ENCODE data around the gene MED17. TPM values are rescaled to one million over a fixed set of nuclear protein-coding genes. Genes with fewer than 3 reads are reported as not detected.

The MED17 gene
- total and polyA plus RNA-seq, 4 donors = 9.2 to 56.8 (median 20.4) TPM

DNA sequence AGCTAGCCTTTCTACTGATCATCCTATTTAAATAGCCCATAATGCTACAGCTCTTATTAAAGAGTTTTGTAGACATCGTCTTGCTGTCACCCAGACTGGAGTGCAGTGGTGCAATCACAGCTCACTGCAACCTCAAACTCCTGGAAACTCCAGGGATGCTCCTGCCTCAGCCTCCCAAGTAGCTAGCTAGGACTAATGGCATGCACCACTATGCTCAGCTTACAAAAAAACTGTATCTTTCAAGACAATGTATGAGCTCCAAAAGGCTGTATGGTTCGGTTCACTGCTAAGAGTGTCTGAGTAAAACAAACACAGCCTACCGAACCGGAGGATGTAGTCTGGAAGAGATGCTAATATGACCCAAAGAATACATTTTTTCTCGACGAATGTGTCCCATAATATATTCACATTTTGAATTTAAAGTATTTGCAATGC lies 45.4 kb upstream of the MED17 start:
- Histone ChIP-seq H3K27ac (ENCODE audit: low read depth in 1 of 2, low read length in 1 of 2) (no peak overlapping the region), H3K36me3 (ENCODE audit: control insufficient read depth in 4 of 4, insufficient read depth in 4 of 4, low read length in 4 of 4) (peaks cover 11 to 58% (median 30%) of the 10 kb centered on the region in 4 donors), H3K9me3 (ENCODE audit: control insufficient read depth in 4 of 4, insufficient read depth in 3 of 4, low read length in 3 of 4) (no peaks in the 10 kb centered on the region), H3K27me3 (ENCODE audit: control insufficient read depth in 3 of 3, insufficient read depth in 3 of 3, low read length in 2 of 3) (no peaks in the 10 kb centered on the region), H3K9ac (ENCODE audit: insufficient read depth in 1 of 2, low read length in 2 of 2) (peak overlapping the region in 1 of 2 donors; percentile 62), H3K4me1 (ENCODE audit: control insufficient read depth in 5 of 5, insufficient read depth in 5 of 5, low read length in 5 of 5) (peaks cover 0 to 19% (median 10%) of the 10 kb centered on the region in 5 donors), H3K4me3 (no peak overlapping the region)
- DNase-seq = no peak
- 55 to 62% methylated on average over 6 of the region's 6 CpGs for WGBS, 2 donors
- ATAC-seq (ENCODE audit: insufficient read depth, low FRiP score) = no peak
- TF ChIP-seq CTCF (IDR thresholded peaks at IDR 0.05; ENCODE audit: control extremely low read depth, extremely low read depth) = no peak

DNA sequence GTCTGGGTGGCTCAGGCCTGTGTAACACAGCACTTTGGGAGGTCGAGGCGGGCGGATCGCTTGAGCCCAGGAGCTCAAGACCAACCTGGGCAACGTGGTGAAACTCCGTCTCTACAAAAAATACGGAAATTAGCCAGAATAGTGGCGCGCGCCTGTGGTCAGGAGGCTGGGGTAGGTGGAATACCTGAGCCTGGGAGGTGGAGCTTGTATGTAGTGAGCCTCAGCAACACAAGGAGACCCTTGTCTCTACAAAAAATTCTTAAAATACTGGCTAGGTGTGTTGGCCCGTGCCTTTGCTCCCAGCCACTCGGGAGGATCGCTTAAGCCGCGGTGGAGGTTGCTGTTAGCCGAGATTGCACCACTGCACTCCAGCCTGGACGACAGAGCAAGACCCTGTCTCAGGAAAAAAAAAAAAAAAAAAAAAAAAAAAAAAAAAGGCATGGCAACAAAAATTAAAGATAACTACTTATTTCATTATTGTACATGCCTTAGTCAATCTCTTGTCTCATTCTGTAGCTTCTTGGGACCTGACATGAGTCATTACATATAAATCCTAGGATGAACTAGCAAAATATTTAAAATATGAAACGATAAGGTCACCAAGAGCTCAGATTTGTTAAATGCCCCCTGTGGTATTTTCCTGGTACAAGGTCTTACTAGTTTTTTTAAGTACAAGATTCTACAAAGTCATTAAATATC lies 43.9 kb upstream of the MED17 start:
- H3K9me3 ChIP-seq (ENCODE audit: control insufficient read depth in 4 of 4, insufficient read depth in 3 of 4, low read length in 3 of 4) = no peaks in the 10 kb centered on the region
- ATAC-seq (ENCODE audit: insufficient read depth, low FRiP score) = no peak
- peak overlapping the region in 1 of 2 donors; percentile 60 for H3K27ac ChIP-seq (ENCODE audit: low read depth in 1 of 2, low read length in 1 of 2)
- TF ChIP-seq CTCF (IDR thresholded peaks at IDR 0.05; ENCODE audit: control extremely low read depth, extremely low read depth) = no peak
- peaks cover 5 to 19% (median 10%) of the 10 kb centered on the region in 5 donors for H3K4me1 ChIP-seq (ENCODE audit: control insufficient read depth in 5 of 5, insufficient read depth in 5 of 5, low read length in 5 of 5)
- peak overlapping the region in 1 of 2 donors; percentile 90 for H3K9ac ChIP-seq (ENCODE audit: insufficient read depth in 1 of 2, low read length in 2 of 2)
- H3K27me3 ChIP-seq (ENCODE audit: control insufficient read depth in 3 of 3, insufficient read depth in 3 of 3, low read length in 2 of 3) = no peaks in the 10 kb centered on the region
- peak overlapping the region; percentile 47 for H3K4me3 ChIP-seq
- 6 to 16% methylated on average over 18 of the region's 18 CpGs for WGBS, 2 donors
- peaks cover 7 to 47% (median 20%) of the 10 kb centered on the region in 4 donors for H3K36me3 ChIP-seq (ENCODE audit: control insufficient read depth in 4 of 4, insufficient read depth in 4 of 4, low read length in 4 of 4)
- peak; percentile 23 to 60 (median 35) for DNase-seq

DNA sequence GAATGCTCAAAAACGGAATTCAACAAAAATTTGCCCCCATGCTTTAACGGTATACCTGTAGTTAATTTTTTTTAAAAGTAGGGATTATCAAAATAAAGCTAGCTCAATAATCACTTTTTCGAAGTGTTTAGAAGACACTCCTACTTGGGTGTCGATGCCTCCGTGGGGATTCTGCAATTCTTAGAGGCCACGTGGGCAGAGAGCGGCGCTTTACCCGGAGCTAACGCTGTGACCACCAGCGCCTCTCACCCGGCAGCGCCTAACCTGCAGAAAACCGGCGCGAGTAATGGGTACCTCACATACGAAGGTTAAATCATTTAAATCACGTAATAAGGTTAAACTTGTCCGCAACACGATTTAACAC lies 43.4 kb upstream of the MED17 start:
- H3K27ac ChIP-seq (ENCODE audit: low read depth in 1 of 2, low read length in 1 of 2) = peak overlapping the region; percentile 92 to 97
- H3K36me3 ChIP-seq (ENCODE audit: control insufficient read depth in 4 of 4, insufficient read depth in 4 of 4, low read length in 4 of 4) = peaks cover 4 to 41% (median 20%) of the 10 kb centered on the region in 4 donors
- 0% methylated on average over 20 of the region's 20 CpGs for WGBS, 2 donors
- DNase-seq (peak; percentile 65 to 69 (median 65)), ATAC-seq (ENCODE audit: insufficient read depth, low FRiP score) (peak; percentile 37)
- H3K4me1 ChIP-seq (ENCODE audit: control insufficient read depth in 5 of 5, insufficient read depth in 5 of 5, low read length in 5 of 5) = peaks cover 5 to 19% (median 10%) of the 10 kb centered on the region in 5 donors
- H3K27me3 ChIP-seq (ENCODE audit: control insufficient read depth in 3 of 3, insufficient read depth in 3 of 3, low read length in 2 of 3) = no peaks in the 10 kb centered on the region
- no peak for TF ChIP-seq CTCF (IDR thresholded peaks at IDR 0.05; ENCODE audit: control extremely low read depth, extremely low read depth)
- peak overlapping the region; percentile 90 to 92 for H3K9ac ChIP-seq (ENCODE audit: insufficient read depth in 1 of 2, low read length in 2 of 2)
- H3K9me3 ChIP-seq (ENCODE audit: control insufficient read depth in 4 of 4, insufficient read depth in 3 of 4, low read length in 3 of 4) = no peaks in the 10 kb centered on the region
- H3K4me3 ChIP-seq = peak overlapping the region; percentile 87

Data from lung (tissue), 12 donors.